Epidermal melanocyte (primary cell): ENCODE results near the gene FXYD2.

ENCODE experiments used
- DNase-seq: peaks from one replicate; pipeline ENCODE4 v3.0.0; 2011; ENCODE audit warnings: low spot score; ENCODE audit not compliant: insufficient read length

The FXYD2 gene

DNA sequence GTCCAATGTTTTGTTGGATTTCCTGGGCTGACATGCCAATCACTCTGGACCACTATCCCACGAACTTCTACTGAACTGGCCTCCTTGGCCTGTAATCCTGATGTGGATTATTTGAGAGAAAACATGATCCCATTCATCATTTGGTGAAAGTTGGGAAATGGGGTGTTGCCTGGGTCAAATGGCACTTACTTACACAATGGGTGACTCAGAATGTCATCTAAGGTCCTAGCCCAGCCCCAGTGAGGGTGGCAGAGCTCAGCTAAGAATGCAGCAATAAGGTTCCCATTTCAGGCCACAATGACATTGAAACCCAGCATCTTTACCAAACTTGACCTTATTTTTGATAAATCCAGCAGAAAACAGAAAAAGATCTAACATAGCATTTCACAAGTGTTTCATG is 19.5 kb downstream of the FXYD2 start:
- DNase-seq: no peak

GRCh38 chr11:117803896-117804295 is 20.6 kb downstream of the FXYD2 start:
- no peak for DNase-seq

DNA sequence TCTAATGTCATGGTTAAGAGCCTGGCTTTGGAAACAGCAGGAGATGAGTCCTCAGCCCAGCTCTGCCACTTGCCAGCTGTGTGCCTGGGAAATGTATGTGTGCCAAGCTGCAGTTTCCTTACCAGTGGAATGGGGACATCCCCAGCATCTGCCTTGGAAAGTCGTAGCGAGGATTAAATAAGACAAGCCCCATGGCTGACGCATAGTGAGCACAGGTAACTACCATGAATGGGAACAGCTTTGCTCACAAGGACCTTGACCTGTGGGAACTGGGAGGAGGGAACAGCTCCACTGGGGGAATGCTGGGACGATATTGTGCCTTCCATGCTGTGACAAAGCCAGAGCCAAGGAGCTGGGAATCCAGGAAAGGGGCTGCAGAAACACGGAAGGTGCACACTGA is 24.9 kb downstream of the FXYD2 start:
- no peak for DNase-seq

DNA sequence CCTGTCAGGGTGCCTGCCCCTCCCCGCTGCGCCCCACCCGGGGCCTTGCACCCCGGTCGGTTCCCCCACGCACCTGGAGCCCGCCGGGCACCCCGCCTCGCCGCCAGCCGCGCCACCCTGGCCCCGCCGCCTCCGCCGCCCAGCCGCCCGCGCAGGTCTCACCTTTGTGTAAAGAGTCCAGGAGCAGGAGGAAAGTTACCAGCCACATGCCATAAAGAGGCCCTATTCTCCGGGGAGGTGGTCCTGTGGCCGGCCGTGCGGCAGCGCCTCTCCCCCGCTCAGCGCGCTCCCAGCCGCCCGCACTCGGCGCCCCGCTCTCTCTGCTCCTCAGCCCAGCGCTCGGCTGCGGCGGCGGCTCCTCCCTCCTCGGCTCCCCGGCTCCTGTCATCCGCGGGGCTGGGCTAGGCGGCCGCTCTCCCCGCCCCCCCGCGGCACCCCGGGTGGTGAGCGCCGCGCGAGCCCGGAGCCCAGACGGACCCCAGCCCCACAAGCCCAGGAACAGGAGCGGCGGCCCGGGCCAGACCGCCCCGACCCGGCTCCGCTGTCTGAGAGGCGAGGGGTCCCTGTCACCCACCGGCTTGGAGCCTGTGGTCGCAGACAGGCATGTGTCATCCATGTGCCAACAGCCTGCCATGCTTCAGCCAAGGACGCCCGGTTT is 27.5 kb downstream of the FXYD2 start, which contains the start of gene DSCAML1:
TSS of gene DSCAML1 (minus strand) at position 345 of the 658 bp plus-strand sequence. CDS start at position 208, 137 bp downstream.
- DNase-seq: no peak

GRCh38 chr11:117796456-117796871 is 28.1 kb downstream of the FXYD2 start:
- DNase-seq: no peak

- no peak for DNase-seq
These were observed 28.7 kb downstream of the FXYD2 start for GRCh38 chr11:117795638-117796455.

GRCh38 chr11:117794772-117795629 is 29.5 kb downstream of the FXYD2 start:
- DNase-seq: no peak

GRCh38 chr11:117794135-117794534 is 30.4 kb downstream of the FXYD2 start:
- DNase-seq: no peak

DNA sequence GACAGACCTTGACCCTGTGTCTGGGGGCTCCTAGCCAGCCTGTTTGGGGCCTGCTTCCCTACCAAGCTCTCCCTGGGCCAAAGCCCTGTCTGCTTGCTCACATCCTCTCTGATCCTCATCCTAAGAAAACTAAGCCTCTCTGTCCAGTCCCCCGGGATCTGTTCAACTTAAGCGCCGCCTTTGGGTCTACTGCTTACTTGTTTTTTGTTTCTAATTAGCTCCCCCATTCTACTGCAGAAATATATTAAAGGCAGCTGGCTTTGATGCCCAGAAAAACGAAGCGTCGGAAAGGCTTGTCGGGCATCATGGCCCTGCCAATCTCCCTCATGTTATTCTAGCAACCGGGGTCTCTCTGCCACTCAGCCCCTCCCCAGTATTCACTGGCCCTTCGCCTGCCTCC is 31.0 kb downstream of the FXYD2 start:
- no peak for DNase-seq

DNA sequence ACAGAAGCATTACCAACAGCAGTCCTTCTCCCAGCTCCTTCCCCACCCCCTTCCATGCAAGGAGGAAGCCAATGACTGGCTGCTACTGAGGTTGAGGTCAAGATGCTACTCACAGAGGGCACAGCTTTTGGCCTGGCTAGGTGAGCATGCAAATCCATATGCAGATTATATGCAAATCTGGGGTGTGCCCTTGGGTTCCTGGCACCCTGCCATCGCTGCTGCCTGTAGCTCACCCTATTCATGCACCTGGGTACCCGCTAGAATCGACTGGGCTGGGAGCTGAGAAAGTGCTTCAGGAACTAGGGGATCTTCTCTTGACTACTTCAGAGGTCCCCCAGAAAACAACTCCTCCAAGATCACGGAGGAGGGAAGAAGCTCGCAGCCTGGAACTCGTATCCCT is 31.6 kb downstream of the FXYD2 start:
- DNase-seq: no peak

DNA sequence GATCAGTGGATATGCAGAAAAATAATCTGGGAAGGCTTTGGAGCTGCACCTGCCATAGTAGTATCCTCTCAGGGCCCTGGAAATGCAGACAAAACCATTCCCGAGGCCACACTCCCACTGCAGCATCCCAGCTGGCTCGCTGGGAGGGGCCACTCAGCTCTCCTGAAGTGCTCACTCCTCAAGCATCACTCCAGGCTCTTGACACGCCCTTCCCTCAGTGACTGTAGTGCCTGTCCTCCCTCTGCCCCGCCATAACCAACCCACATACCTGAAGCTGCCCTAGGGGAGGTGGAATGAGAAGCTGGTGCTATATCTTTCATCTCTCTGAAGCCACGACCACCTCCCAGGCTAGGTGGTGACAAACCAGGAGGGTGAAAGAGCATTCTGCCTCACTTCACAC is 32.3 kb downstream of the FXYD2 start:
- DNase-seq: no peak

DNA sequence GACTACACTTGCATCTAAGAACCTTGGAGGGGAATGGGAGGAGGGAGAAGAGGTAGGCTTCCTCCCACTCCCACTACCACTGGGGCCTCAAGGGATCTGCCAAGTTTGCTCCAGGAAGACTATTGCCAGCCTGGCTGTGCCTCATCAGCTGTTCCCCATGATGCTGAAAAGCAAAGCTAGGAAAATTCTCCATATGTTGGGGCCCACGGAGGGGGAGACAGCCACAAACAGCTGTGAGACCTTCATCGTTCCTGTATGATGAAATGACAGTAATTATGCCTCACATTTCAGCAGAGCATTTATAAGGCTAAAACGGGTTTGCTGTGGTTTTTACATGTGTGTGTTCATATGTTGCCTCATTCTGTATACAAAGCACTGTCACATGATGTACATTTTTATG is 34.3 kb downstream of the FXYD2 start:
- DNase-seq: no peak

DNA sequence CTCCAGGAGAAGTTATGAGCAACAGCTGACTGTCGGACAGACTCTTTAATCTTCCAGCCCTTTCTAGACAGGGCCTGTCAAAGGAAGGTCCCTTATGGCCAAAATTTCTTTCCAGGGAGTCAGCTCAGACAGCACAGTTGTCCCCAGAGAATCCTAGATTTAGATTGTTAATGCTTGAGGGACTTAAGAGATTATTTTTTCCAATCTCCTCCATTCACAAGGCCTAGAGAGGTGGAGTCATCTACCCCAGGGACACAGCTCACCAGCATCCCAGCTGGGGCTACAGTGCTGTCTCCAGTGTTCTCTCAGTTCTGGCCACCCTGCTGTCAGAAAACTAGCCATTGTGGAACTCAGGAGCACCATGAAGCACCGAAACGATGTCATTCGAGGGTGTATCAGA is 35.3 kb downstream of the FXYD2 start:
- no peak for DNase-seq

GRCh38 chr11:117786135-117786870 is 38.2 kb downstream of the FXYD2 start:
- no peak for DNase-seq

GRCh38 chr11:117782101-117782500 is 42.4 kb downstream of the FXYD2 start:
- no peak for DNase-seq

- DNase-seq: no peak
These were observed 42.9 kb downstream of the FXYD2 start for GRCh38 chr11:117781627-117782026.

GRCh38 chr11:117780456-117780855 is 44.1 kb downstream of the FXYD2 start:
- DNase-seq: no peak

GRCh38 chr11:117774553-117774952 is 50.0 kb downstream of the FXYD2 start:
- no peak for DNase-seq

- no peak for DNase-seq
These were observed 52.2 kb downstream of the FXYD2 start for GRCh38 chr11:117772360-117772759.

GRCh38 chr11:117771841-117772240 is 52.7 kb downstream of the FXYD2 start:
- no peak for DNase-seq

GRCh38 chr11:117771197-117771596 is 53.3 kb downstream of the FXYD2 start:
- no peak for DNase-seq
